Endodermal cell (in vitro differentiated cells): ENCODE measurements around the gene RPL22. TPM values are rescaled to one million over a fixed set of nuclear protein-coding genes. Genes with fewer than 3 reads are reported as not detected.

Source experiments
- DNase-seq: peaks from one replicate; pipeline ENCODE4 v3.0.0-alpha.2; 2017
- H3K27ac ChIP-seq: 2 replicates; pipeline ENCODE4 v1.5.1; 2013; ENCODE audit warnings: mild to moderate bottlenecking, low read depth, low read length, moderate library complexity
- H3K27me3 ChIP-seq: 2 replicates; pipeline ENCODE4 v1.6.1; 2013; ENCODE audit warnings: mild to moderate bottlenecking, low read length, moderate library complexity; ENCODE audit not compliant: insufficient read depth, control insufficient read depth, poor library complexity, severe bottlenecking
- H3K36me3 ChIP-seq: 2 replicates; pipeline ENCODE4 v1.7.0; 2013; ENCODE audit warnings: mild to moderate bottlenecking, low read length, moderate library complexity; ENCODE audit not compliant: control insufficient read depth, insufficient read depth
- H3K4me1 ChIP-seq: one replicate; pipeline ENCODE4 v1.7.0; 2013; ENCODE audit warnings: low read length; ENCODE audit not compliant: control insufficient read depth, insufficient read depth
- H3K4me3 ChIP-seq: 2 replicates; pipeline ENCODE4 v1.5.1; 2013; ENCODE audit warnings: mild to moderate bottlenecking, low read length, moderate library complexity
- H3K9ac ChIP-seq: 2 replicates; pipeline ENCODE4 v1.6.1; 2013; ENCODE audit warnings: mild to moderate bottlenecking, low read length, moderate library complexity; ENCODE audit not compliant: poor library complexity, severe bottlenecking; ENCODE audit errors: extremely low read depth
- H3K9me3 ChIP-seq: 2 replicates; pipeline ENCODE4 v1.6.1; 2013; ENCODE audit warnings: mild to moderate bottlenecking, low read length, moderate library complexity; ENCODE audit not compliant: control insufficient read depth
- H3K27ac Mint-ChIP-seq: 2 replicates; pipeline ENCODE4 v1.8.0; 2020; ENCODE audit warnings: mixed read lengths
- H3K27me3 Mint-ChIP-seq: 2 replicates; pipeline ENCODE4 v1.8.0; 2021; ENCODE audit warnings: mild to moderate bottlenecking, mixed read lengths; ENCODE audit not compliant: insufficient read depth
- H3K36me3 Mint-ChIP-seq: 2 replicates; pipeline ENCODE4 v1.8.0; 2020; ENCODE audit warnings: low read depth, mixed read lengths
- H3K4me1 Mint-ChIP-seq: 2 replicates; pipeline ENCODE4 v1.8.0; 2020; ENCODE audit warnings: mixed read lengths
- H3K4me3 Mint-ChIP-seq: 2 replicates; pipeline ENCODE4 v1.8.0; 2020; ENCODE audit warnings: mild to moderate bottlenecking, moderate library complexity, mixed read lengths
- H3K9me3 Mint-ChIP-seq: 2 replicates; pipeline ENCODE4 v1.8.0; 2020; ENCODE audit warnings: mild to moderate bottlenecking, mixed read lengths
- WGBS, 2 experiments: methylation state at CpG; one replicate each; pipeline versions ENCODE4 v1.1.5 to v1.1.7; 2013; ENCODE audit warnings: missing lambda C conversion rate in 2 of 2, mixed read lengths in 1 of 2; ENCODE audit not compliant: insufficient coverage in 1 of 2, insufficient read length in 1 of 2; 5-methylcytosine and 5-hydroxymethylcytosine counted together
- total RNA-seq, 2 donors: library from RNA; stranded (reverse); fragmentation: NEBNext Ultra II Directional in 1 of 2; extraction: Animal tissue kit (Norgen Biotek cat#: 25700) in 1 of 2; gene quantifications; 2 replicates in 1 of 2; 3 replicates in 1 of 2; pipeline ENCODE4 v1.2.1, GENCODE V29; 2021
- TF ChIP-seq, protein P1 (sequence below): fragments of 200-600 bp; sonication (generic); conservative IDR thresholded peaks from 2 replicates; pipeline ENCODE4 v1.5.0; 2021; ENCODE audit warnings: antibody characterized with exemption, mild to moderate bottlenecking

The RPL22 gene
- total RNA-seq, 2 donors from 2014 or later, result 409 to 481 TPM

GRCh38 chr1:6170116-6170741, 29.2 kb downstream of the RPL22 start:
- 88 to 91% methylated on average over 4 to 16 of the region's 16 CpGs for WGBS, 2 experiments
- Histone ChIP-seq H3K4me1 (no peaks in the 10 kb centered on the region), H3K4me3 (no peak overlapping the region), H3K9ac (no peak overlapping the region), H3K27ac (no peak overlapping the region), H3K36me3 (no peaks in the 10 kb centered on the region), H3K27me3 (no peaks in the 10 kb centered on the region), H3K9me3 (no peaks in the 10 kb centered on the region)
- H3K27me3 Mint-ChIP-seq, result no peaks in the 10 kb centered on the region
- H3K4me1 Mint-ChIP-seq, result no peaks in the 10 kb centered on the region
- TF ChIP-seq, protein P1, sequence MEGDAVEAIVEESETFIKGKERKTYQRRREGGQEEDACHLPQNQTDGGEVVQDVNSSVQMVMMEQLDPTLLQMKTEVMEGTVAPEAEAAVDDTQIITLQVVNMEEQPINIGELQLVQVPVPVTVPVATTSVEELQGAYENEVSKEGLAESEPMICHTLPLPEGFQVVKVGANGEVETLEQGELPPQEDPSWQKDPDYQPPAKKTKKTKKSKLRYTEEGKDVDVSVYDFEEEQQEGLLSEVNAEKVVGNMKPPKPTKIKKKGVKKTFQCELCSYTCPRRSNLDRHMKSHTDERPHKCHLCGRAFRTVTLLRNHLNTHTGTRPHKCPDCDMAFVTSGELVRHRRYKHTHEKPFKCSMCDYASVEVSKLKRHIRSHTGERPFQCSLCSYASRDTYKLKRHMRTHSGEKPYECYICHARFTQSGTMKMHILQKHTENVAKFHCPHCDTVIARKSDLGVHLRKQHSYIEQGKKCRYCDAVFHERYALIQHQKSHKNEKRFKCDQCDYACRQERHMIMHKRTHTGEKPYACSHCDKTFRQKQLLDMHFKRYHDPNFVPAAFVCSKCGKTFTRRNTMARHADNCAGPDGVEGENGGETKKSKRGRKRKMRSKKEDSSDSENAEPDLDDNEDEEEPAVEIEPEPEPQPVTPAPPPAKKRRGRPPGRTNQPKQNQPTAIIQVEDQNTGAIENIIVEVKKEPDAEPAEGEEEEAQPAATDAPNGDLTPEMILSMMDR, result no peak
- no peak overlapping the region for H3K27ac Mint-ChIP-seq
- no peak for DNase-seq
- H3K4me3 Mint-ChIP-seq, result no peak overlapping the region
- H3K9me3 Mint-ChIP-seq, result no peaks in the 10 kb centered on the region
- H3K36me3 Mint-ChIP-seq, result no peaks in the 10 kb centered on the region

DNA sequence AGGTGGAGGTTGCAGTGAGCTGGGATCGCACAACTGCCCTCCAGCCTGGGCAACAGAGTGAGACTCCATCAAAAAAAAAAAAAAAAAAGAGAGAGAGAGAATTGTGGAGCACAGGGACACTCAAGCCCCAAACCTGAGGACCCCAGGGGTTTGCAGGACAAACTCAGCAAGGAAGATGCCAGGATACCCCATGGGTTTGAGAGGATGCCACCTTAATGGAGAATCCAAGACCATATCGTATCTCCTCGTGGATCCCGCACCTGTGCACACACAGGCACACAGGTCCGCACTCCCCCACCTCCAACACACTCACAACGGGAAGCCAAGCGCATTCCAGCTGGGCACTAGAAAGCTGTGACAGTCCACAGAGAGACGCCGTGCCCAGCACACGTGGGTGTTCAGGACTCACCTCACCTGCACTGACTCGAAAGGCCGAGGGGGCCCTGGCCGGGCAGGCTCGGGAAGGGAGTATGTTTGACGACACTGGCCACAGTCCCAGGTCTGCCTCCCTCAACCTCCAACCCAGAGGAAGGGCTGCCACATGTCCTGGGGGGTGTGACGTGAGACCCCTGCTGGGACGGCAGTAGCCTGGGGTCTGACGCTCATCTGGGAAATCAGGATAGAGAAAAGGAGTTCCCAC, 30.3 kb downstream of the RPL22 start:
- Histone ChIP-seq H3K4me3 (no peak overlapping the region), H3K36me3 (no peaks in the 10 kb centered on the region), H3K9me3 (no peaks in the 10 kb centered on the region), H3K9ac (no peak overlapping the region), H3K4me1 (no peaks in the 10 kb centered on the region), H3K27me3 (no peaks in the 10 kb centered on the region), H3K27ac (no peak overlapping the region)
- 68 to 86% methylated on average over 7 to 18 of the region's 18 CpGs for WGBS, 2 experiments
- TF ChIP-seq, protein P1, result no peak
- Mint-ChIP-seq H3K27me3 (no peaks in the 10 kb centered on the region), H3K36me3 (no peaks in the 10 kb centered on the region), H3K27ac (no peak overlapping the region), H3K4me3 (no peak overlapping the region), H3K4me1 (no peaks in the 10 kb centered on the region), H3K9me3 (no peaks in the 10 kb centered on the region)
- DNase-seq, result no peak

- H3K4me3 ChIP-seq, result no peak overlapping the region
- H3K9ac ChIP-seq, result no peak overlapping the region
- no peaks in the 10 kb centered on the region for H3K4me1 ChIP-seq
- H3K27me3 ChIP-seq, result no peaks in the 10 kb centered on the region
- H3K4me1 Mint-ChIP-seq, result no peaks in the 10 kb centered on the region
- H3K4me3 Mint-ChIP-seq, result no peak overlapping the region
- H3K27ac ChIP-seq, result no peak overlapping the region
- no peaks in the 10 kb centered on the region for H3K9me3 ChIP-seq
- 90 to 92% methylated on average over 27 to 34 of the region's 34 CpGs for WGBS, 2 experiments
- TF ChIP-seq, protein P1, result no peak
- no peak for DNase-seq
- H3K27ac Mint-ChIP-seq, result no peak overlapping the region
- no peaks in the 10 kb centered on the region for H3K36me3 Mint-ChIP-seq
- H3K36me3 ChIP-seq, result no peaks in the 10 kb centered on the region
- H3K27me3 Mint-ChIP-seq, result no peaks in the 10 kb centered on the region
- no peaks in the 10 kb centered on the region for H3K9me3 Mint-ChIP-seq
Observed at GRCh38 chr1:6167391-6168303, 31.7 kb downstream of the RPL22 start.
